SK-N-SH treated with all-trans-retinoic acid at 6 μM for 48 hours (cell line): ENCODE data around the gene CEP152.

Experiments
- PATZ1 ChIP-seq: fragments of 250-450 bp; sonication (Bioruptor Pico); IDR thresholded peaks from 2 replicates; pipeline ENCODE4 v1.8.0; 2020; ENCODE audit warnings: mild to moderate bottlenecking, moderate library complexity, borderline replicate concordance
- TCF4 ChIP-seq: fragments of 250-450 bp; sonication (Bioruptor Pico); IDR thresholded peaks from 2 replicates; pipeline ENCODE4 v1.8.0; 2021; ENCODE audit warnings: mild to moderate bottlenecking, moderate library complexity, borderline replicate concordance

- no peak for TF ChIP-seq TCF4 (CRISPR knock-in tag)
- no peak for TF ChIP-seq PATZ1 (CRISPR knock-in tag)
Measured at GRCh38 chr15:48751595-48751994, 59.3 kb downstream of the CEP152 start.
